Esophagus (tissue), 2 donors: Measurements from ENCODE around the gene BRD1. TPM values are rescaled to one million over a fixed set of nuclear protein-coding genes. Genes with fewer than 3 reads are reported as not detected.

ENCODE experiments used
- H3K27ac ChIP-seq, 2 donors: one replicate each; pipeline ENCODE4 v1.5.1; 2013; ENCODE audit warnings: low read depth in 2 of 2, mild to moderate bottlenecking in 2 of 2, inconsistent platforms in 1 of 2, low read length in 1 of 2, moderate library complexity in 1 of 2
- H3K27me3 ChIP-seq, 2 donors: one replicate each; pipeline ENCODE4 v1.6.1; 2013; ENCODE audit warnings: low read length in 2 of 2, control low read depth in 1 of 2, mild to moderate bottlenecking in 1 of 2; ENCODE audit not compliant: insufficient read depth in 2 of 2, control insufficient read depth in 1 of 2
- H3K36me3 ChIP-seq, 2 donors: one replicate each; pipeline ENCODE4 v1.6.1; 2013; ENCODE audit warnings: low read length in 1 of 2; ENCODE audit not compliant: control insufficient read depth in 2 of 2, insufficient read depth in 2 of 2
- H3K4me1 ChIP-seq, 2 donors: one replicate each; pipeline ENCODE4 v1.6.1; 2013; ENCODE audit warnings: low read length in 1 of 2; ENCODE audit not compliant: control insufficient read depth in 2 of 2, insufficient read depth in 2 of 2
- H3K4me3 ChIP-seq, 2 donors: one replicate each; pipeline ENCODE4 v1.5.1; 2013; ENCODE audit warnings: low read length in 2 of 2, mild to moderate bottlenecking in 2 of 2, low read depth in 1 of 2, moderate library complexity in 1 of 2
- H3K9me3 ChIP-seq, 2 donors: one replicate each; pipeline ENCODE4 v1.6.1; 2013; ENCODE audit warnings: mild to moderate bottlenecking in 2 of 2, low read depth in 1 of 2, low read length in 1 of 2, moderate library complexity in 1 of 2; ENCODE audit not compliant: control insufficient read depth in 2 of 2, insufficient read depth in 1 of 2
- WGBS, 2 donors: extraction: QIAGEN DNeasy Blood & Tissue Kit; methylation state at CpG; one replicate each; pipeline ENCODE4 v1.1.7; 2013; 5-methylcytosine and 5-hydroxymethylcytosine counted together
- polyA plus RNA-seq, 2 donors: library from polyadenylated mRNA; stranded (reverse); fragments of 200-250 nt; gene quantifications; one replicate each; pipeline ENCODE4 v1.2.3, GENCODE V29; 2013
- donor health status: healthy with polysubstance abuse.
- donor health status: Bipolar disorder and iron deficiency.

Gene BRD1
- polyA plus RNA-seq, 2 donors = 17.7 to 23.5 TPM

- no peaks in the 10 kb centered on the region for H3K36me3 ChIP-seq
- peak overlapping the region; percentile 30 to 45 for H3K4me3 ChIP-seq
- H3K4me1 ChIP-seq = peaks cover 2 to 17% of the 10 kb centered on the region in 2 donors
- H3K27ac ChIP-seq = no peak overlapping the region
- 25% methylated on average over 61 to 64 of the region's 64 CpGs for WGBS, 2 donors
- no peaks in the 10 kb centered on the region for H3K9me3 ChIP-seq
- H3K27me3 ChIP-seq = peaks cover 0 to 13% of the 10 kb centered on the region in 2 donors
Observed at GRCh38 chr22:49847751-49848689, 20.3 kb upstream of the BRD1 start.

GRCh38 chr22:49845666-49846459 is 18.2 kb upstream of the BRD1 start:
- no peaks in the 10 kb centered on the region for H3K36me3 ChIP-seq
- no peak overlapping the region for H3K4me3 ChIP-seq
- 77 to 78% methylated on average over 19 of the region's 19 CpGs for WGBS, 2 donors
- H3K9me3 ChIP-seq = no peaks in the 10 kb centered on the region
- H3K27ac ChIP-seq = no peak overlapping the region
- H3K4me1 ChIP-seq = peaks cover 2 to 17% of the 10 kb centered on the region in 2 donors
- H3K27me3 ChIP-seq = peaks cover 0 to 13% of the 10 kb centered on the region in 2 donors

- WGBS, 2 donors = 84 to 85% methylated on average over 16 of the region's 16 CpGs
- H3K36me3 ChIP-seq = no peaks in the 10 kb centered on the region
- H3K4me3 ChIP-seq = no peak overlapping the region
- H3K4me1 ChIP-seq = peaks cover 2 to 17% of the 10 kb centered on the region in 2 donors
- H3K27ac ChIP-seq = no peak overlapping the region
- peaks cover 0 to 13% of the 10 kb centered on the region in 2 donors for H3K27me3 ChIP-seq
- no peaks in the 10 kb centered on the region for H3K9me3 ChIP-seq
Observed at GRCh38 chr22:49845241-49845640, 17.6 kb upstream of the BRD1 start.

- Histone ChIP-seq H3K36me3 (no peaks in the 10 kb centered on the region), H3K4me1 (no peaks in the 10 kb centered on the region), H3K27me3 (no peaks in the 10 kb centered on the region), H3K27ac (no peak overlapping the region), H3K4me3 (no peak overlapping the region), H3K9me3 (no peaks in the 10 kb centered on the region)
- WGBS, 2 donors = 70 to 73% methylated on average over 27 to 29 of the region's 29 CpGs
Observed at GRCh38 chr22:49838771-49839717, 11.4 kb upstream of the BRD1 start.

- Histone ChIP-seq H3K27me3 (no peaks in the 10 kb centered on the region), H3K27ac (peak overlapping the region; percentile 95 to 97), H3K4me3 (no peak overlapping the region), H3K9me3 (no peaks in the 10 kb centered on the region), H3K36me3 (no peaks in the 10 kb centered on the region), H3K4me1 (peaks cover 0 to 10% of the 10 kb centered on the region in 2 donors)
- WGBS, 2 donors = 52 to 58% methylated on average over 11 of the region's 11 CpGs
Observed at GRCh38 chr22:49833340-49834007, 5.8 kb upstream of the BRD1 start.

- H3K36me3 ChIP-seq = peaks cover 0 to 13% of the 10 kb centered on the region in 2 donors
- 94 to 96% methylated on average over 17 of the region's 17 CpGs for WGBS, 2 donors
- peaks cover 4 to 27% of the 10 kb centered on the region in 2 donors for H3K4me1 ChIP-seq
- H3K27ac ChIP-seq = peak overlapping the region in 1 of 2 donors; percentile 14
- H3K4me3 ChIP-seq = no peak overlapping the region
- no peaks in the 10 kb centered on the region for H3K27me3 ChIP-seq
- no peaks in the 10 kb centered on the region for H3K9me3 ChIP-seq
Observed at GRCh38 chr22:49829044-49829853, 1.6 kb upstream of the BRD1 start.

- peaks cover 4 to 27% of the 10 kb centered on the region in 2 donors for H3K4me1 ChIP-seq
- no peaks in the 10 kb centered on the region for H3K27me3 ChIP-seq
- H3K9me3 ChIP-seq = no peaks in the 10 kb centered on the region
- 87 to 93% methylated on average over 14 of the region's 14 CpGs for WGBS, 2 donors
- no peak overlapping the region for H3K4me3 ChIP-seq
- peaks cover 4 to 18% of the 10 kb centered on the region in 2 donors for H3K36me3 ChIP-seq
- H3K27ac ChIP-seq = peak overlapping the region in 1 of 2 donors; percentile 17
Observed at GRCh38 chr22:49828599-49828965, 909 bp upstream of the BRD1 start.

GRCh38 chr22:49827271-49827852 is 311 bp downstream of the BRD1 start:
- peaks cover 4 to 27% of the 10 kb centered on the region in 2 donors for H3K4me1 ChIP-seq
- H3K36me3 ChIP-seq = peaks cover 12 to 28% of the 10 kb centered on the region in 2 donors
- H3K9me3 ChIP-seq = no peaks in the 10 kb centered on the region
- H3K27ac ChIP-seq = peak overlapping the region; percentile 90 to 96
- WGBS, 2 donors = 0% methylated on average over 27 to 110 of the region's 110 CpGs
- peak overlapping the region; percentile 82 to 88 for H3K4me3 ChIP-seq
- no peaks in the 10 kb centered on the region for H3K27me3 ChIP-seq
